Tibial nerve (tissue), 4 donors: ENCODE data around the gene GCLM.

Experiments used
- EP300 ChIP-seq, 2 donors: sonication (generic); formaldehyde crosslinking; IDR thresholded peaks; one replicate each; pipeline ENCODE4 v1.6.1; 2017; ENCODE audit warnings: antibody characterized with exemption in 2 of 2, mild to moderate bottlenecking in 1 of 2
- POLR2A ChIP-seq, 2 donors: fragments of 450-650 bp; IDR thresholded peaks; one replicate each; pipeline ENCODE4 v1.6.1; 2017; ENCODE audit warnings: antibody characterized with exemption in 2 of 2, mild to moderate bottlenecking in 2 of 2, moderate library complexity in 2 of 2
- TF ChIP-seq, protein P1 (sequence below), 5 experiments: fragments of 200-600 bp in 3 of 5; fragments of 450-650 bp in 2 of 5; sonication (generic) in 3 of 5; IDR thresholded peaks; one replicate each; pipeline ENCODE4 v1.5.1; 2016 to 2019; ENCODE audit warnings: antibody characterized with exemption in 5 of 5, mild to moderate bottlenecking in 3 of 5, moderate library complexity in 2 of 5

- TF ChIP-seq, protein P1, sequence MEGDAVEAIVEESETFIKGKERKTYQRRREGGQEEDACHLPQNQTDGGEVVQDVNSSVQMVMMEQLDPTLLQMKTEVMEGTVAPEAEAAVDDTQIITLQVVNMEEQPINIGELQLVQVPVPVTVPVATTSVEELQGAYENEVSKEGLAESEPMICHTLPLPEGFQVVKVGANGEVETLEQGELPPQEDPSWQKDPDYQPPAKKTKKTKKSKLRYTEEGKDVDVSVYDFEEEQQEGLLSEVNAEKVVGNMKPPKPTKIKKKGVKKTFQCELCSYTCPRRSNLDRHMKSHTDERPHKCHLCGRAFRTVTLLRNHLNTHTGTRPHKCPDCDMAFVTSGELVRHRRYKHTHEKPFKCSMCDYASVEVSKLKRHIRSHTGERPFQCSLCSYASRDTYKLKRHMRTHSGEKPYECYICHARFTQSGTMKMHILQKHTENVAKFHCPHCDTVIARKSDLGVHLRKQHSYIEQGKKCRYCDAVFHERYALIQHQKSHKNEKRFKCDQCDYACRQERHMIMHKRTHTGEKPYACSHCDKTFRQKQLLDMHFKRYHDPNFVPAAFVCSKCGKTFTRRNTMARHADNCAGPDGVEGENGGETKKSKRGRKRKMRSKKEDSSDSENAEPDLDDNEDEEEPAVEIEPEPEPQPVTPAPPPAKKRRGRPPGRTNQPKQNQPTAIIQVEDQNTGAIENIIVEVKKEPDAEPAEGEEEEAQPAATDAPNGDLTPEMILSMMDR (IDR thresholded peaks at IDR 0.05): no peak
- no peak for TF ChIP-seq POLR2A (IDR thresholded peaks at IDR 0.05)
- TF ChIP-seq EP300 (IDR thresholded peaks at IDR 0.05): no peak
Measured at GRCh38 chr1:93837961-93838360, 71.3 kb downstream of the GCLM start.
